ENCODE data around the gene ABHD1.
"Not testable (repeated sequence)": the region's sequence is repeated elsewhere in the genome, so short reads cannot be mapped to it uniquely, and the experiment has no call there.

ABHD1 gene

GRCh38 chr2:27123302-27124150, at the start of gene ABHD1:
TSS of gene ABHD1 (plus strand) at chr2:27123815. CDS start at chr2:27123949, 134 bp downstream.
- peak; percentile 51 for DNase-seq

DNA sequence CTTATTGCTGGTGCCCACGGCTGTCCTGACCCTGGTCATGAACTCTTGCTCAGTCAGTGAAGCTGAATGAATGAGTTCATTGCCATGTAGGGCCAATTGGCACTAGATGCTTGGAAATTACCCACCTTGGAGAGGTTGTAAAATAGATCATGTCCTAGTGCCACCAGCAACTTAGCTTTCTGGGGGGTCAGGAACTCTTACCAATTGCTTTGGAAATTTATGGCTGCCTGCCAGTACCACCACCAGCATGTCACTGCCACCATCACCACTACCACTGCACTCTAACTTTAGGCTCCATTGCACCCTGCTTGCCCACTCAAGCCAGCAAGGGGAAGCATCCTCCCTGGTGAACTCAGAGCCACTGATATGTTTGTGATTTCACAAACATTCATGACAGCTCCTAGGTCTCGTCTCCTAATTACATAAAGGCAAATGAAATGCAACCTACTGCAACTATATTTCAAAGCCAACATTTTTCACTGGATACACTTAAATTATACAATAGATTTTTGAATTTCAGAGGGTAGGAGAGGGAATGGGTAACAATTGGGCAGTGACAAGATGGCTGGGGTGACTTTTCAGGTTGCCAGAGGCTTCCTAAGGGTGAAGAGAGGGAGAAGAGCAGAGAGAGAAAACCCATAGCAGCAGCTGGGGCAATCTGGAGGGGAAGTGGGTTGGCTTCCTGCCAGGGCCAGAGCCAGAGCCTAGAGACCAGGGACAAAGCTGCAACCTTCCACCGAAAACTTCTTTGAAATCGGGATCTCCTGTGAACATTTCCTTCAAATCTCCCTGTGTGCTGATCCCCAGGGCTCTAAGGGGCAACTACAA, 48.7 kb upstream of the ABHD1 start:
- DNase-seq: peak; percentile 74

DNA sequence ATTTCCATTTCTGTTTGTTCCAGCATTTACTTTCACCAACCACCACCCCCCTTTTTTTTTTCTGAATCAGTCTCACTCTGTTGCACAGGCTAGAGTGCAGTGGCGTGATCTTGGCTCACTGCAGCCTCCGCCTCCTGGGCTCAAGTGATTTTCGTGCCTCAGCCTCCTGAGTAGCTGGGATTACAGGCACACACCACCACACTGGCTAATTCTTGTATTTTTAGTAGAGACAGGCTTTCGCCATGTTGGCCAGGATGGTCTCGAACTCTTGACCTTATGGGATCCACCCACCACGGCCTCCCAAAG, 48.1 kb upstream of the ABHD1 start:
- not testable (repeated sequence) for DNase-seq

- DNase-seq: no peak
Measured at GRCh38 chr2:27076323-27076722, 47.3 kb upstream of the ABHD1 start.

DNA sequence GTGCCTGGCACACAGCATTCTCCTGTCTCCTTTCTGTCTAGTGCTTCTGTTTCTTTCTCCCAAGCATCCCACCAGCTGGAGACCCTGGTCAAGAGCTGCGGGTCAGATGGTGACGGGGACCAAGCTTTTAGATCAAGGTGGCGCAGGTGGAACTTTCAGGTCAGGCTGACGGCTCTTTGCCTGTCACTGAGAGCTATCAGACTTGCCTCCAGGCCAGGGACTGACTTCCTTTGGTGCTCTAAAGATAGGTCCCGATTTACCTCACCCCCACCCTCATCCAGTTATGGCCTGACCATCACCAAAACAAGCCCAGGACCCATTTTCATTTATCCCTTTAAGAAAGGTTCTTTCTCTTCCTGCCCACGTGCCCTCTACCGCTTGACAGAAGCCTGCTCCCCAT, 46.4 kb upstream of the ABHD1 start:
- no peak for DNase-seq

DNA sequence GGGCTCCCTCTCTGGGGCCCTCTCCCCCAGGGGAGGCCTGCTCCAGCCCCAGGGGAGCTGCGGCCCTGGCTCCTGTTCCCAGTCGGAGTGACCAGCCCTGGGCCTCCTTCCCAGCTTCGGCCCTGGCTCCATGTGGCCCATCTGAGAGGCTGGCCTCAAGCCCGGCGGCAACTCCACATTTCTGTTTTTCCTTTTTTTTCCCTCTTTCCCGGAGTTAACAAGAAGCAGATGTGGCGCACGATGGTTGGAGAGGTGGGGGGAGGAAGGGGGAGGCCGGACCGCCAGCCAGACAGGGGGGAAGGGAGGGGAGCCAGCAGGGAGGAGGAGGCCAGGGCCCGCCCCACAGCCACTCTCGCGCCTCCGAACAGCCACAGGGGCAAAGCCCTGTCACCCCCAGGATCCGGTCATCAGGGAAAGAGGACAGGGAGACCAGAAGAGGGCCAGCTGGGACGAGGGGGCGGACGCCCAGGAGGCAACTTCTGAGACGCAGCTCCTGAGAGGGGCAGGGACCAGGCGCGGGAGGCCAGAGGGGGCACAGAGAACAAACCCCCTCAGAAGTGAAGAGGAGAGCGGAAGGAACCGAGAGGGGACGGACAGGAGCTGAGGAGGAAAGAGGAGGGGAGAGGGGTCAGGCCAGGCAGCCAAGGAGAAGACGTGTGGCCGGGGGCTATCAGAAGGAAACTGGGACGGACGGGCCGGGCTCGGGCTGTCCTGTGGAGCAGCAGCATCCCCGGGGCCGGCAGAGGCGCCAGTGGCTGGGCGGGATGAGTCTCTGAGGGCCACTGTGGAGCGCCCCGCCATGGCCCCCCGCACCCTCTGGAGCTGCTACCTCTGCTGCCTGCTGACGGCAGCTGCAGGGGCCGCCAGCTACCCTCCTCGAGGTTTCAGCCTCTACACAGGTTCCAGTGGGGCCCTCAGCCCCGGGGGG, 45.1 kb upstream of the ABHD1 start, which contains the start of gene EMILIN1:
Gene EMILIN1 (plus strand): TSS at position 349 of the 928 bp plus-strand sequence. CDS start 451 bp downstream, at position 800.
- DNase-seq: no peak

- peak; percentile 32 for DNase-seq
Measured at GRCh38 chr2:27079233-27080139, 44.1 kb upstream of the ABHD1 start.

DNA sequence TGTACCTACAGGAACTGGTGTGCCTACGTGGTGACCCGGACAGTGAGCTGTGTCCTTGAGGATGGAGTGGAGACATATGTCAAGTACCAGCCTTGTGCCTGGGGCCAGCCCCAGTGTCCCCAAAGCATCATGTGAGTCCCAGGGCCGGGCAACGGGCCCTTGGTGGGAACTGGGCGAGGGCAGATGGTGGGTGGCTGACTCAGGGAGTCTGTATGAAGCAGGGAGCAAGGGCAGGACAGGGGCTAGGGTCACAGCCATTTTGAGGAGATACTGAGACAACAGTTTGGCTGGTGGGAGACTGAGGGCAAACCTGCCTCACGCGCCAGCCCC, 43.5 kb upstream of the ABHD1 start:
- DNase-seq: no peak

- DNase-seq: no peak
Measured at GRCh38 chr2:27080603-27080936, 43.0 kb upstream of the ABHD1 start.

DNA sequence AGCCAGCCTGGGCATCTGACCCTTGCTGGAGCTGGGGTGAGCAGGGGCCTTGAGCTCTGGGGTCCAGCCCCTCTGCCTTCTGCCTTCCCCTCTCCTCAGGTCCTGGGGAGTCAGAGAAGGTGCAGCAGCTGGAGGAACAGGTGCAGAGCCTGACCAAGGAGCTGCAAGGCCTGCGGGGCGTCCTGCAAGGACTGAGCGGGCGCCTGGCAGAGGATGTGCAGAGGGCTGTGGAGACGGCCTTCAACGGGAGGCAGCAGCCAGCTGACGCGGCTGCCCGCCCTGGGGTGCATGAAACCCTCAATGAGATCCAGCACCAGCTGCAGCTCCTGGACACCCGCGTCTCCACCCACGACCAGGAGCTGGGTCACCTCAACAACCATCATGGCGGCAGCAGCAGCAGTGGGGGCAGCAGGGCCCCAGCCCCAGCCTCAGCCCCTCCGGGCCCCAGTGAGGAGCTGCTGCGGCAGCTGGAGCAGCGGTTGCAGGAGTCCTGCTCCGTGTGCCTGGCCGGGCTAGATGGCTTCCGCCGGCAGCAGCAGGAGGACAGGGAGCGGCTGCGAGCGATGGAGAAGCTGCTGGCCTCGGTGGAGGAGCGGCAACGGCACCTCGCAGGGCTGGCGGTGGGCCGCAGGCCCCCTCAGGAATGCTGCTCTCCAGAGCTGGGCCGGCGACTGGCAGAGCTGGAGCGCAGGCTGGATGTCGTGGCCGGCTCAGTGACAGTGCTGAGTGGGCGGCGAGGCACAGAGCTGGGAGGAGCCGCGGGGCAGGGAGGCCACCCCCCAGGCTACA, 41.4 kb upstream of the ABHD1 start:
- no peak for DNase-seq

DNA sequence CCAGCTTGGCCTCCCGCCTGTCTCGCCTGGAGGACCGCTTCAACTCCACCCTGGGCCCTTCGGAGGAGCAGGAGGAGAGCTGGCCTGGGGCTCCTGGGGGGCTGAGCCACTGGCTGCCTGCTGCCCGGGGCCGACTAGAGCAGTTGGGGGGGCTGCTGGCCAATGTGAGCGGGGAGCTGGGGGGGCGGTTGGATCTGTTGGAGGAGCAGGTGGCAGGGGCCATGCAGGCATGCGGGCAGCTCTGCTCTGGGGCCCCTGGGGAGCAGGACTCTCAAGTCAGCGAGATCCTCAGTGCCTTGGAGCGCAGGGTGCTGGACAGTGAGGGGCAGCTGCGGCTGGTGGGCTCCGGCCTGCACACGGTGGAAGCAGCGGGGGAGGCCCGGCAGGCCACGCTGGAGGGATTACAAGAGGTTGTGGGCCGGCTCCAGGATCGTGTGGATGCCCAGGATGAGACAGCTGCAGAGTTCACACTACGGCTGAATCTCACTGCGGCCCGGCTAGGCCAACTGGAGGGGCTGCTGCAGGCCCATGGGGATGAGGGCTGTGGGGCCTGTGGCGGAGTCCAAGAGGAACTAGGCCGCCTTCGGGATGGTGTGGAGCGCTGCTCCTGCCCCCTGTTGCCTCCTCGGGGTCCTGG, 40.7 kb upstream of the ABHD1 start:
- no peak for DNase-seq

- DNase-seq: no peak
Measured at GRCh38 chr2:27083410-27084296, 40.0 kb upstream of the ABHD1 start.

DNA sequence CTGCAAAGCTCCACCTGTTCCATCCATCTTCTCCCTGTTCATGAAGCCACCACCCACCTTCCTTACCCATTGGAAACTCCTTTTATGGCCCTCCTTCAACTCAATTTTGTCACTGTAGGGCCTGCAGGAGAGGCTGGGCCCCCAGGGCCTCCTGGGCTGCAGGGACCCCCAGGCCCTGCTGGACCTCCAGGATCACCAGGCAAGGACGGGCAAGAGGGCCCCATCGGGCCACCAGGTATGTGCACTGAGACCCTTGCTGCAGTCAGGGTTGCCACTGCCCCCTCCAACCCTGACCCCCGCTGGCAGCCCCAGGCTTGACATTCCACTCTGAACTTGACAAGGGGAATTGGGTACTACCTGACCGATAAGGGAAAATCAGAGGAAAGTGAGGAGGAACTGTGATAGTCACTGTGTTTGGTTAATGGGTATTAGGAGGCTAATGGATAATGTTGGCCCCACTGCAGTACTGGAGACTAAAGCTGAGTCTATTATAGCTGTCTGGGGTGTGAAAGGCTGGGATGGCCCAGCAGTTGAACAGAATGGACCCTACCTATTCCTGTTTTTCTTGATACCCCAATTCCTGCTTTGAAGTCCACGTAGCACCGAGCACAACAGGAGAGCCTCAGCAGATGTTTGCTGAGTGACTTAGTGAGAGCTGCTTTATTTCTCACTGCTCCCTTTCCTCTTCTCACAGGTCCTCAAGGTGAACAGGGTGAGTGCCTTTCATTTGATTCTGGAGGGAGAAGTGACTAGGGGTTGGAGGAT, 39.1 kb upstream of the ABHD1 start:
- DNase-seq: no peak

GRCh38 chr2:27085062-27085672, 38.4 kb upstream of the ABHD1 start:
- no peak for DNase-seq

DNA sequence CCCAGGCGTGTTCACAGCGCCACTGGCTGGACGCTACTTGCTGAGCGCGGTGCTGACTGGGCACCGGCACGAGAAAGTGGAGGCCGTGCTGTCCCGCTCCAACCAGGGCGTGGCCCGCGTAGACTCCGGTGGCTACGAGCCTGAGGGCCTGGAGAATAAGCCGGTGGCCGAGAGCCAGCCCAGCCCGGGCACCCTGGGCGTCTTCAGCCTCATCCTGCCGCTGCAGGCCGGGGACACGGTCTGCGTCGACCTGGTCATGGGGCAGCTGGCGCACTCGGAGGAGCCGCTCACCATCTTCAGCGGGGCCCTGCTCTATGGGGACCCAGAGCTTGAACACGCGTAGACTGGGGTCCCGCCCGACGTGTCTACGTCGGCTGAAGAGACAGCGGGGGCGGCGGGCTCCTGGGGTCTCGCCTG, 37.9 kb upstream of the ABHD1 start:
- DNase-seq: peak; percentile 59

DNA sequence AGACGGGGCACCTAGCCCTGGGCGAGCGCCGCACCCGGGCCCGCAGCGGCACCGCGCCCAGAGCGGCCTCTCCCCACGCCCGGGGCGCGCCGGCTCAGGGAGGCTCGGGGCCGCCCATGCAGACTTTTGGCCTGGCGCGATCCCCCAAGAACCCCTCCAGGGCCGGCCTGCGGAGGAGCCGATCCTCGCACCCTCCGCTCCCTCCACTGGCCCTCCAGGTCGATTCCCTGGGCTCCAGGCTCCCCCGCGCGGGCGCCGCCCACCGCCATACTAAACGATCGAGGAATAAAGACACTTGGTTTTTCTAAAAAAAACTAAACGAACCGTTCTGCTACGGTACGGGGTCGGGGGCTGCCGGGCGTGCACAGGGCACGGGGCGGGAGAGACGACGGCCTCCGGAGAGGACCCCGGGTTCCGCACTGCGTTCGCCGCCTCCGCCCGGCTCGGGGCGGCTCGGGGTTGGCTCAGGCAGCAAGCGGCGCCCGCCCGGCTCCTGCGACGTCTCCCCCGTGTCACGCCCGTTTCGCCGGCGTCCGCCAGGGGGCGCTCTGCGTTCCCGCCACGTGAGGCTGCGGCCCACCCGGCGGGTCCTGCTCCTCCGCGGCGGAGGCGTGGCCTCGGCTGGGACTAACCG, 37.4 kb upstream of the ABHD1 start:
- DNase-seq: peak; percentile 95

- DNase-seq: peak; percentile 76
Measured at GRCh38 chr2:27086724-27087593, 36.7 kb upstream of the ABHD1 start, which contains the start of gene KHK. TSS of gene KHK (plus strand) at chr2:27086772. CDS start at chr2:27087260, 488 bp downstream.

Measured in NCI-H82 (cell line).